Midbrain (tissue), 1 donor: ENCODE results near the gene ETV7.
"Not testable (repeated sequence)": the region's sequence is repeated elsewhere in the genome, so short reads cannot be mapped to it uniquely, and the experiment has no call there.

Experiments used
- DNase-seq: peaks from one replicate; lab custom pipeline; 2025; lab: John Stamatoyannopoulos, UW

Gene ETV7

DNA sequence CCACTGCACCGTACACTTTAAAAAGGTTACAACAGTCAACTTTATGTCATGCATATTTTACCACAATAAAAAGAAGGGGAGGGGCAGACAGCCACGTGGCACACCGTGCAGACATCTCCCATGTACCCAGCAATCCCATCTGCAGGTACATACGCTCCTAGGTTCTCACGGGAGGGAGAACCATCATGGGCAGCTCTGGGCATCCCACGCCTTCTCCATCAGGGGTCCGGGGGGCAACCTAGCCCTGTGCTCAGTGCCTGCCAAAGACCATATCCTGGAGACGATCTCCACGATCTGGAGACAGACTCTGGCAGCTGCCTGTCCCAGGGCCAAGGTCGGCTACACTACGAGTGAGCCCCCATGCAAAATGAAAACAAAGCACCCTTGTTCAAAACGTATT is 48.3 kb downstream of the ETV7 start:
- no peak for DNase-seq

DNA sequence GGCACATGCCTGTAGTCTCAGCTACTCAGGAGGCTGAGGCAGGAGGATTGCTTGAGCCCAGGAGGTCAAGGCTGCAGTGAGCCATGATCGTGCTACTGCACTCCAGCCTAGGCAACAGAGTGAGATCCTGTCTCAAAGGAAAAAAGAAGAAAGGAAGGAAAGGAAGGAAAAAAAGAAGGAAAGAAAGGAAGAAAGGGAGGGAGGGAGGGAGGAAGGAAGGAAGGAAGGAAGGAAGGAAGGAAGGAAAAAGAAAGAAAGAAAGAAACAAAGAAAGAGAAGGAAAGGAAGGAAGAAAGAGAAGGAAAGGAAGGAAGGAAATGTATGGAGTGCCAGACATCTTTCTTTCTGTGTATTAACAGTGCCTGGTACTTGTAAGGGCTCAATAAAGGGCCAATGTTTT is 49.2 kb downstream of the ETV7 start:
- DNase-seq, result not testable (repeated sequence)

- no peak for DNase-seq
These were observed 49.7 kb downstream of the ETV7 start for GRCh38 chr6:36337814-36338213.

DNA sequence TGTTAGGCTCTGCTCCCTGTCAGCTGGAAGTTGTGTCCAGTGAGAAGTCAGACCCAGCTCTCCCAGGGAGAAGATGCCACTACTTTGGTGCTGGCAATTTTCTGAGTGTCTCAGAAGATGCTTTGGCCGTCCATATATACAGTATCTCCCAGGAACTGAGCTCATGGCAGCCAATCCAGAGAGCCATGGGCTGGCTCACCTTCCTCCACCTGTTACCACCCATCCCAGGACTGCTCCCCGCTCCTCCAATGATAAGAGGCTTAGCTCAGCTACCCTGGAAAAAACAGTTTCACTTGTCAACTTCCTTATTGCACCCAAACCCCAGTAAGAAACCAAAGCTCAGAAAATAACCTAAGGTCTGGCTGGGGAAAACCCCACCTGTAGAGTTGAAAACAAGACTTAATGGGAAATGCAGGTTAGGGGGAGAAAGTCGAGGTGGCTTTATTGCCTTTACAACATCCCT is 50.7 kb downstream of the ETV7 start, which contains the start of gene BNIP5:
Gene BNIP5, minus strand, starts transcription at position 110 of the 463 bp plus-strand sequence. CDS start 6,198 bp downstream, outside the sequence.
- DNase-seq, result no peak

DNA sequence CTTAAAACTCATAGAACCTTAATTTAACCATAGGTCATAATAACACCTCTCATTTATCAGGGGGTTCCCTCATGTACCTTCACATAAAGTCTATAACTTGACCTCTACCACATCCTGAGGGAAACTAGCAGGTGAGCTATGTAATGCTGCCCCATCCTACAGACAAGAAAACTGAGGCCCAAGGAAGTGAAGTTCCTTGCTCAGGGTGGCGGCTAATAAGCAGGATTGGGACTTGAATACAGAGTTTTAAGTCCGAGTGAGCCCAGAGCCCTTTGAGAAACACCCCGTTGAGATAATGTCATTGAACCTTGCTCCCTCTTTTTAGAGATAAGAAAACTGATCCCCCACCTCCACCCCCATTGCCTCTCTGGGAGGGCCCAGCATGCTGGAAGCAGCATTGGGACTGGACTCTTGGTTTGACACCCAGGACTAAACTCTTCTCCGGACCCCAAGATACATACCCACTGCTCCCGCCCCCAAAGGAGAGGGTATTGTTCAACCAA is 51.2 kb downstream of the ETV7 start:
- DNase-seq, result no peak

DNA sequence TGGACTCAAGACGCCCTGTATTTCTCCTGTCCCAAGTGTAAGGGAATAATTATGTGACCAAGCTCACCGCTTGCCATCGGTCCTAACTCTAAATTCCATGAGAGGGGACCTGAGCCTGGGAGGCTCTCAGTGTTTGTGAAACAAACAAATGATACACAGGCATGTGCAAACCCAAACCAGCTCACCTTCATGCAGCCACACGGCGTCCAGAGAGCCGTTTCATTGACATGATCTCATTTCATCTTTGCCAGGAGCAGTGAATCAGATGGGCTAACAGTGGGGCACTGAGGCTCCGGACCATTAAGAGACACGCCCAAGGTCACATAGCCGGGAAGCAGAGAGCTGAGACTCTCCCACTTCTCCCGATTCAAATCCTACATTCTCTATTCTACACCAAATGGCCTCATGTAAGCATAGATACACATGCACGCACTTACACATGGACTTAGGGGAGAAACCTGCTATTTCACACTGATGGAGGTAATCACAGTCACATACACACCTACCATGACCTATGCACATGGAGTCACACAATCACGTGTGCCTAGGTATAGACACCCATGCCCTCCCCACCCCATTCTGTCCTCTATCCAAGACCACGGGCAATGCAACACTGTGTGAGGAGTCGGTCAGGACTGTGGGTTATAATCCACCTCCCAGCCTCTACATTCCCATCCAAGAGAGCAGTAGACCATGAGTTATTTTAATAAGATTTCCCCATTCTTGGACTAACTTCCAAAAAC is 51.8 kb downstream of the ETV7 start:
- no peak for DNase-seq

GRCh38 chr6:36334832-36335459 is 52.5 kb downstream of the ETV7 start:
- DNase-seq, result no peak

DNA sequence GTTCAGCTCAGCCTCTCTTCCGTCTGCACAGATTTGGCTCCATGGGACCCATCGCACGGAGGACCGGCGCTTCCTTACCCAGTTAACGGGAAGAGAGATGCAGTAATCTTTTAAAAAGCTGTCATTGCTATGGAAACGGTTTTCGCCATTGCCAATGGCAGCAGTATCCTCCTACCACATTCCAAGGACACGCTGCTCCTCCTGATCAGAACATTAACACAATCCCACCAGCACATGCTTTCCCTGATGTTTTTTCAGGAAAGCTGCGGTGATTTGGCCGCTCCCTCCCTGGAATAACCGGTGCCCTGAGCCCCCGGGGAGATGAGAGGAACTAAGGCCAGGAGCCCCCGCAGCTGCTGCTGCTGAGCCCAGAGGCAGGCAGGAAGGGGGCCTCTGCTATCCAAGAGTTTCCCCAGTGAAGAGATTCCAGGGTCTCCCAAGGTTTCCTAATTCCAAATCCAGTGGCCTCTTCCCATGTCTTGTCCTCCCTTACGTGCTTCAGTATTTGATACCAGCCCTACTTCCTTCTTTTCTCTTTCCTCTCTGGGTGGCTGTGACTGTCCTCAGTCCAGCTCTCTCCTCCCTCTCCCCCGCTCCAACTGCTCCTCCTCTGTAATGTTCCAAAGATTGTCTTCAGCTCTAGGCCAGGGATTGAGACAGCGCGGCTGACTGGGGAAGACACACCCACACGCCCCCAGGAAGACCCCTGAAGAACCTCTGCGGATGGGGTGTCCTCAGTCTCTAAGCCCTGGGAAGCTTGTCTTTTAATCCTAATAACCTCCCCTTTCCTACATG is 53.3 kb downstream of the ETV7 start:
- DNase-seq, result no peak

DNA sequence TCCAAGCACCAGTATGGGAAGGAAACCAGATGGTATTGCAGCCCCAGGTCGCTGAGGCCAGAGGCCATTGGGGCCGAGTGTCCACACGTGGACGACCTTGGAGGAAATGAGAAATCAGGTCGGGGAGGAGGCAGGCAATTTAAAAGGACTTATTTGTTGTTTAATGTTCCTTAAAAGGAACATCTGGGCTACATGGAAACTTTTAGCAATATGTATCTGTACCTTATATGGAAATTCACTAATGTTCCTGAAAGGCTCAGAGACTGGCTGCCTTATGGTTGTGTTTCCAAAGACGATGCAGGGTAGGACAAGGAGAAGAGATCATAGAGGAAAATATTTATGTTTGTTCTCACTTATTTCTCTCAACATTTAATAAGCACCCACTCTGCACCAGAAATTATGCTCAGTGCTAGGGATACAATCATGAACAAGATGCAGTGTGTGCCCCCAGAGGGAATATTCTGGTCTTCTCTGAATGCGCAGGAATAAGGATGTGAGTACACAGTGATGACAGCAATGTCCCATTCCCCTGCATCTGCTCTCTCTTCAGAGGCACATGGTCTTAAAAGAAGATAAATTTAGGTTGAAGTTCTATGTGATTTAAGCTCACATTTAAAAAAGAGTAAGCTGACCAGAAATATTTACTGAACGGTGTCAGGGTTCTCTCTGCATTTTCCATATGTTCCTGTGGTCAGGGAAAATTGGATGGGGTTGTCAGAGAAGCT is 54.1 kb downstream of the ETV7 start:
- DNase-seq, result no peak

- no peak for DNase-seq
These were observed 56.1 kb downstream of the ETV7 start for GRCh38 chr6:36331381-36331780.

DNA sequence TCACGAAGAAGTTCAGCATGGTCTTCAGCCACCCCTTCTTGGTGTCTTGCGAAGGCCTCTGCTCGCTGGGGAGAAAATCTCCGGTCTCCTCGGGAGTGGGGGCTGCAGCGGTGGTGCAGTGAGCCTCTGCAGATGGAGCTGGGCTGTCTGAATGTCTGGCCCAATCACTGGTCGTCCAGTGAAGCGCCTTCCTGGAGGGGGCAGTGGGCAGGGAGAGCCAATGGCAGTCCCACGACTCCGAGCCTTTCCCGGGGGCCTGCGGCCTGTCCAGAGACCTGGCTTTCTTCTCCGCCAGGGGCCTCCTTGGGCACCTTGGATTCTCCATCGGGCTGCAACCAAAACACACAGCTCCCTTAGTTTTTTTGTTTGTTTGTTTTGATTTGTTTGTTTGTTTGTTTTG is 57.1 kb downstream of the ETV7 start:
- no peak for DNase-seq

DNA sequence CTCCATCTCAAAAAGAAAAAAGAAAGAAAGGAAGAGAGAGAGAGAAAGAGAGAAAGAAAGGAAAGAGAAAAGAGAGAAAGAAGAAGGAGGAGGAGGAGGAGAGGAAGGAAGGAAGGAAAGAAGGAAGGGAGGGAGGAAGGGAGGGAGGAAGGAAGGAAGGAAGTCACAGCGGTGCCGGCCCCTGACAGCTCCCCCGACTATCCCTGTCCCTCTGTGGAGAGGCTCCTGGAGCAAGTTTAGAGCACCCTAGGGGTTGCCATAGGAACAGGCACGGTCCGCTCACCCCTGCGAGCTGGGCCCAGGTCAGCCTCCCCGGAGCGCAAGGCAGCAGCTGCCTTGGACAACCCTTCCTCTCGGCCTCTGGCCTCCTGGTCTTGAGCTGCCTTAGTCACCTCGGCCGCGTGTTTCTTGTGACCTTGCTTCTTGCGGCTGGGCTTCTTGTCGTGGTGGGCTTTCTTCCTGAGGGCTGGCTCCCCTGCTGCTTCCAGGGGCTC is 57.6 kb downstream of the ETV7 start:
- no peak for DNase-seq

DNA sequence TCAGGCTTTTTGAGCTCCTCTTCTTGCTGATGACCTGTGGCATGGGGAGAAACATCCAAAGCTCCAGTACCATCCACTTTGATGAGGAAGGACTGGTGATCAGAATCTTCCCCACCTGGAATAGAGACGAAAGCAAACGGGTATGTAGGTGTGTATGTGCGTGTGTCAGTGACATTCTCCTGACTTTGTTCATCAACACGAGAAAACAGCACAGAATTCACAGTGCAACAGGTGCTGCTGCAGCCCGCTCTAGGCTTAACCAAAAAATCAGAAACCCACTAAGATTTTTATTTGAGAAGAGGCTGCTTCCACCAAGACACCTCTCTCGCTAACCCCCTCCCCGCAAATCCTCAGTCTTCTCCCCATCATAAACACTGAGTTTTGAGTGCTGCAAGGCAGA is 58.9 kb downstream of the ETV7 start:
- no peak for DNase-seq

GRCh38 chr6:36327919-36328236 is 59.6 kb downstream of the ETV7 start:
- no peak for DNase-seq

- no peak for DNase-seq
These were observed 60.1 kb downstream of the ETV7 start for GRCh38 chr6:36327226-36327918.

GRCh38 chr6:36326356-36326995 is 61.0 kb downstream of the ETV7 start:
- DNase-seq, result peak; percentile 9

DNA sequence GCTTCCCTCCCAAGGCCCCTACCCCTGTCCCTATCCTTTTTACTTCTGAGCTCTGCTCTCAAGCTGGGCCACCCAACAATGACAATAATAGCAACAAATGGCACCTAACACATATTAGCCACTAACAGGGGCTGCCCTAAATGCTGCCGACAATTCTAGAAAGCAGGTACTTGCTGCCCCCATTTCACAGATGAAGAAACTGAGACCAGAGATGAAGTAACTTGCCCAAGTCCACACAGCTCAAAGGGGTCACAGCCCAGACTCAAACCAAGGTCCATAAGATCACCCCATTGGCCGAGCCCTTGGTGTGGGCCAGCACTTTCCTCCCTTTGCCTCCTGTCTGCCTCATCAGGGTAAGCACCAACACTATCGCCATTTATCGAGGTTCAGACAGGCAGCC is 62.8 kb downstream of the ETV7 start:
- DNase-seq, result no peak

DNA sequence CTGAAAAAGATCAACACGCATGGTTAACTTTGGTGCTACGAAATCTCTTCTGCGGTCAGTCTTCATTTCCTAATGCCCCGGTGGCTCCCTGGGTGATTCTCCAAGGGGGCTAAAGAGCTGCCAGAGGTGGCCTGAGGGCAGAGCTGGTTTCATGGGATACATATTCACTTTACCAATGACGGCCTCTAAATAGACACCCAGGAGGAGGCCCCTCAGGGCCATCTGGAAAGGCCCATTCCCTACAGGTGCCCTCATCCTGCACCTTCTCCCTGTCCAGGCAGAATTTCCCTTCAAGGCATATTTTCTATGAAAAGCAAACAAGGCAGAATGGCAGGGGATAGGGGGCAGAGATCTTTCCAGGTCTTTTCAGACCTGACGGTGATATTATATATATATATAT is 63.3 kb downstream of the ETV7 start:
- DNase-seq, result no peak

DNA sequence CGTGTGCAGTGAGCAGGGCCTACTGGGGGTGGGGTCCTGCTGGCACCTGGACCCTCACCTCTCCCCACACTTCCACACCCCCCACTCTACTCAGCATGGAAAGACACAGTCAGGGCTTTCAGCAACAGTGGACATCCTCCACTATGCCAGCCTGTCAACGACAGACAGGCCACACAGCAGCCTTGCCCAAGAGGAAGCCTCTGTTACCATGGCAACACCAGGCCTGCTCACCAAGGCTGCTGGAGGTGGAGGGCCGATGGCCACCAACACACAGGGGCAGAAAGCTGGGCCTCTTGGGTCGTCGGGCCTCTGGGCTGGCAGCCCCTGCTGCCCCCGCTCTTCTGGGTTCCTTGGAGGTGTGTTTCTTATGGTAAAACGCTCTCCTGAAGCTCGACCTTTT is 64.4 kb downstream of the ETV7 start:
- DNase-seq, result no peak

DNA sequence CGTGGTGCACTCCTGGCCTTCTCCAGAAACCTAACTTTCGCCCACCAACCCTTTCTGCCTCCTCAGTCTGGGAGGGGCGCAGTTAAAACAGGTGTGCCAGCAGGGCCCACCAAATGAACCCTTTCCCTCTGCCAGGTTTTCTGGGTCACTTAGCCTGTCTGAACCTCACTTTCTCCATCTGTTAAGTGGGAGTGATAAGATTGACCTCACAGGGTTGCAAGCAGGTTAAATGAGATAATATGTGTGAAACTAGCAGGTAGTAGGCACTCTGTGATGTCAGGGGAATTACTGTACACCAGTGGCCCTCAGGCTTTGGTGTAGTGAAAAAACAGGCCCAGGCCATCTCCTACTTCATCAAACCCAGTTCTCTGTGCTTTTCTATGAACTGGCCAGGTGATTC is 64.9 kb downstream of the ETV7 start:
- no peak for DNase-seq

GRCh38 chr6:36320475-36320874 is 67.0 kb downstream of the ETV7 start:
- DNase-seq, result no peak
